Posterior cingulate gyrus (tissue), 11 donors: Measurements from ENCODE around the gene PSTK.

Source experiments
- DNase-seq, 10 donors: peaks; one replicate each; pipeline versions ENCODE4 v3.0.0 to v3.0.0-alpha.2; 2020 to 2021; ENCODE audit warnings: mixed read lengths in 3 of 10
- intact Hi-C: fragments of 100-400 bp; cut with DNase I; formaldehyde crosslinking; loops from one replicate; pipeline ENCODE4 v1.15.1; 2023

Gene PSTK

DNA sequence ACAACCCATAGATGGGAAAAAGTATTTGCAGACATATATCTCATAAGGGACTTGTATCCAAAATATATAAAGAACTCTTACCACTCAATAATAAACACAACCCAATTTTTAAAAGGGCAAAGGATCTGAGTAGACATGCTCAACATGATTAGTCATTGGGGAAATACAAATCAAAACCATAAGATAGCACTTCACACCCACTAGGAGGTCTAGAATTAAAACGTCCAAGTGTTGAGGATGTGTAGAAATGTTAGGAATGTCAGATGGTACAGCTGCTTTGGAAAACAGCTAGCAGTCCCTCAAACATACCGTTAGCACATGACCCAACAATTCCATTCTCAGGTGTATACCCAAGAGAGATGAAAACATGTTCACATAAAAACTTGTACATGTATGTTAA, 8.3 kb downstream of the PSTK start:
- DNase-seq, result no peak
- intact Hi-C loops, result no loop called here

DNA sequence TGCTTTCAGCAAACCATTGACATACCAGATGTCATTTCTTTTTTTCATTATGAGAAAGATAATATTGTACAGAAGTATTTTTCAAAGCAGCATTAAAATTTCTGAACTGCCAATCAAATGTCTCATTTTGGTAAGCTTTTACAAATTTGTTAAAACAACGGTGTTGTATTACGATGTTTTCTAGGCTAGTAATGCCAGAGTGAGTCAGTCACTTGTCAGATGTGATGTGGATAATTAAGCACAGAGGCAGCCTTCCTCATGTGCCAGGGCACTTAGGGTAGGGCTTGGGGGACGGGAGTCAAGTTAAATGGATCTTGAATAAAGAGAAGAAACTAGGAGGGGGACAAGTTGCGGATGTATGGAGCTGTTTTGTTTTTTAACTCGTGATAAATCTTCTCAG, 10.1 kb downstream of the PSTK start:
- DNase-seq, result no peak
- intact Hi-C loops, result no loop called here

DNA sequence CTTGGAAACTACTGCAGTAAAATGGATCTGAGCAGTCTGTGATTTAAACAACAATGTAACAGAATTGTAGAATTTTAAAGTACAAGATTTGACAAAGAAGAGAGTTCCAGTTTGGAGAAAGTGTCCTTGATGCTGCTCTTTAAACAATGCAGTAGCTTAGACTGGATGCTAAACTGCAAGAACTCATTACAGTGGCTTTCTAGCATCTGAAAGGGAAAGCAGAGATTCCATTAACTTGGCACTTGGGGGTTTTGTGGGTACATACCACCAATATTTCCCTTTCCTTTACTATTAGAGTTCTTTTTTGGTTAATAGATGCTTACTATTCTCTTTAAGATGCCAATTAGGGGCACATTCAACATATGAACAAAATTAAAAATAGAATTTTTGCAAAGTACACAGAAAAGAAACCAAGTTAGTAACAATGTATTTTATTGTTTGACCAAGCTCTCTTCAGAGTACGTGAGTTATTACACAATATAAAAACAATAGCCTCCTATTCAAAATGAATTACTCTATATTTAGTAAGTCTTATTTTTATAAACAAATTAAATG, 11.9 kb downstream of the PSTK start:
- no peak for DNase-seq
- intact Hi-C loops, result no loop called here

DNA sequence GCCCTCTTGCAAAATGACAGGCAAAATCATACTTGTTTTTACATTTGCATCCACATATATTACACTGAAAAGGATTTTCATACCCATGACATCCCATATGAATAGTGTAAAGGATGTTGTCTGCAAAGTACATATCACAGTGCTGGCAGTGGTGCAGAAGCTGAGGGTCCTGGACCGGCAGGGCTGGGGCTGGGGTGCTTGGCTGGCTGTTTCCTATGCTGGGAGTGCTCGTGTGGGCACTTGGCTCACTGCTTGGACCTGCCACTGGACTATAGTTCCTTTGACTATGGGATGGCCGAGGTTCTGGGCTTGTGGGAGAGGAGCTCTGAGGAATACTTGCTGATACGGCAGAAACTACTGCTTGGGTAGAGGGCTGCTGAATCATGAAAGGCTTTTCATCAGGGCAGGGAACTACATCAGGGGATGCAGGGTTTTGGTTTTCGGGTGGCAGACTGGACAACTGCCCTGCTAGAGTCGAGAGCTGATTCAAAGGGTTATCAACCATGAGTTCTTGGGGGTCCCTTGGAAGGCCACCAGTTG, 13.7 kb downstream of the PSTK start:
- intact Hi-C loops, result no loop called here
- DNase-seq, result peak in 1 of 10 donors; percentile 69

DNA sequence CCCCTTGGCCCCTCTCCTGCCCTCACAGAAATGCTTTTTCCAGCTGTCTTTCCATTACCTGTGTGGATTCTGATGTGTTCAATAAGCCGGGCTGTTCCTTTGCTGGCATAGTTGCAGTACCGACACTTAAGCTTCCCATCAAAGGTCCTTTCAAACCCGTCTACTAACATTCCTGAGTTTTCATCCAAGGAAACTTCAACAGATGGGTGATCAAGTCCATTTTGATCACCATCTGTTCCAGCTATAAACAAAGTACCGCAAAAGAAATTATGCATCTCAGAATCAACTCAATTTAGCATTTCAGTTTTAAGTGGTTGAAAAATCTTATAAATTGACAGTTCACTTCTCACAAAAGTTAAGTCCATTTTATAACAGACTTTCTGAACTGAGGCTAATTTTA, 15.7 kb downstream of the PSTK start:
- intact Hi-C loops, result no loop called here

DNA sequence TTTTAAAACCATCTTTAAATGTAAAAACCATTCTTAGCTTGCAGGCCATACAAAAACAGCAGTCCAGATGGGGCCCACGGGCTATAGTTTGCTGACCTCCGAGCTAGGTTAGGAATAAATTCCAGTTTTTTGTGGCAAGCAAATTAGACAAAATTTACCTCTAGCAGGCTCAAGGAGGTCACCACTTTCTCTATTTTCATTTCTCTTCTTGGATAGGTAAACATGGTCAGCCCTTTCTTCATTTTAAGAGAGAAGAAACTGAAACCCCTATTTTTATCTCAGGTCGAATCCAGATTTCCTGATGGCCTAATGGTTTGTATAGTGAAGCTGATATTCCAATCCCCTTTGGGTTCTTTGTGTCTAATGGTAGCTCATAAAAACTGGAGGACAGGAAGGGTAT, 17.7 kb downstream of the PSTK start:
- no peak for DNase-seq
- intact Hi-C loops, result no loop called here

More for the DNA sequence above, 15.7 kb downstream of the PSTK start:
- DNase-seq, result no peak

DNA sequence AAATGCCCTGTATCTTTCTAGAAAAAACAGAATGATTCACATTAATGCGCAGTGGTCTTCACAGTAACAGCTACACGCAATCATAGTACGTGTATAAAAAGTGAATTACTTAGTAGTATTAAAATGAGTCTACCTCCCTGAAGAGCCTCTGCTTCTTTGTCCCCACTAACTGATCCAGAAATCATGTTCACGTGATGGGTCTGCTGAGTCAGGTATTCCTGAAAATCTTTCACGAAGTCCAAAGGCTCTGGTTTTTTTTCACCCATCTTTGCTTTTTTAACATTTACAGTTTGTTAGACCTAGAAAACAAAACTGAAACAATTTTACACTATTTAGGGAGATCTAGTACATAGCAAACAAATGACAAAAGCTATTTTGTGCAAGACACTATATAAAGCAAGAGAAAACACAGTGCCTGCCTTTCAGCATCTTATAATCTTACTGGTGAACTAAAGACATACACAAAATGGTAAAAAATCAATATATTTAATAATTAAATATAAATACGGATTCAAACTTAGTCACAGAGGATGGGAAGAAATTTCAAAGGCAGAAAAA, 18.2 kb downstream of the PSTK start:
- no peak for DNase-seq
- intact Hi-C loops, result no loop called here

DNA sequence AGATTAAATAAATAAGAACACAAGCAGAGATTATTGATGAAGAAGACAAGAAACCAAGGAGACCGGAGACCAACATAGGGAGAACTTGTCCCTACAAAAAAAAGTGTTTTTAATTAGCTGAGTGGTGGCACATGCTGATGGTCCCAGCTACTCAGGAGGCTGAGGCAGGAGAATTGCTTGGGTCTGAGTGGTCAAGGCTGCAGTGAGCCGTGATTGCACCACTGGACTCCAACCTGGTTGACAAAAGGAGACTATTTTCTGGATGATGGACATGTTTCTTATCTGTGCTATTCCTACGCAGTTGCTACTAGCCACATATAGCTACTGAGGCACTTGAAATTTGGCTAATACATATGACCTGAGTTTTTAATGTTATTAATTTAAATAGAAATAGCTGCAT, 18.7 kb downstream of the PSTK start:
- intact Hi-C loops, result no loop called here
- peak in 1 of 10 donors; percentile 75 for DNase-seq

DNA sequence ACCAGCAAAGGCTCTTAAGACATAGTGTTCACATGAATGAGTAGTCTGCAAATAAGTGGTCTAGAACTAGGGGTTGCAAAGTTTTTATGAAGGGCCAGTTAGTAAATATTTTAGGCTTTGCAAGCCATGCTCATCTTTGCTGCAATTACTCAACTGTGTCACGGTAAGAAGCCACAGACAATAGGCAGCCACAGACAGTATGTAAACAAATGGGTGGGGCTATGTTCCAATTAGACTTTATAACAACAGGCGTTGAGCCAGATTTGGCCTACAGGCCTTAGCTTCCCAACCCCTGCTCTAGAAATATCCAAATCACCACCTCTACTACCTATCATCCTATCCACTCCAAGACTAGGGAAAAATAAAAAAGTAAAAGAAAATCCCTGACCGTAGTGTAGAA, 19.1 kb downstream of the PSTK start:
- intact Hi-C loops, result no loop called here
- DNase-seq, result no peak

DNA sequence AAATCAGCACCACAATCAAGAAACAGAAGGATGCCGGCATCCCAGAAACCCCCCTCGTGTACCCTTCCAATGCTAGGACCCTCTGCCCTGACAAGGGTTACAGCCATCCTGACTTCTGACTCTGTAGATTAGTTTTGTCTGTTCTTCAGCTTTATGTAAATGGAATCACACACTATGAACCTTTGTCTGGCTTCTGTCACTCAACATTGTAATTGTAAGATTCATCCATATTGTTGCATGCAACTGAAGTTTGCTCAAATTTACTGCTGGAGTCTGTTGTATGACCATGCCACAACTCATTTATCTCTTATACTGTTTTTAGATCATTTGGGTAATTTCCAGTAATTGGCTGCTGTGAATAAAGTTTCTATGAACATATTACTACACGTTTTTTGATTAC, 20.0 kb downstream of the PSTK start:
- intact Hi-C loops, result no loop called here
- no peak for DNase-seq

DNA sequence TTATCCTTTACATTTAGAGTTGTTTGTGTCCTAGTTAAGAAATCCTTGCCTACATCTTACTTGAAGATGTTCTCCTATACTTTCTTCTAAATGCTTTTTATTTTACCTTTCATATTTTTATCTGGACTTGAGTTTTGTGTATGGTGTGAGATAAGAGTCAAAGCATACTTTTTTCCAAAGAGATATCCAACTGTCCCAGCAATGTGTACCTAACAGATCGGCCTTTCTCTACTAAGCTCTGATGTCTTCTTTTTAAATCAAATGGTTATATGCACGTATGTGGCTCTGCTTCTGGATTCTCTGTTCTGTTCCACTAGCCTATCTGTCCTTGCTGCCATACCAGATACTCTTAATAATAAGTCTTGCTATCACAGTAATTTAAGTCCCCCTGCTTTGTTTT, 21.2 kb downstream of the PSTK start:
- intact Hi-C loops, result no loop called here
- DNase-seq, result no peak

DNA sequence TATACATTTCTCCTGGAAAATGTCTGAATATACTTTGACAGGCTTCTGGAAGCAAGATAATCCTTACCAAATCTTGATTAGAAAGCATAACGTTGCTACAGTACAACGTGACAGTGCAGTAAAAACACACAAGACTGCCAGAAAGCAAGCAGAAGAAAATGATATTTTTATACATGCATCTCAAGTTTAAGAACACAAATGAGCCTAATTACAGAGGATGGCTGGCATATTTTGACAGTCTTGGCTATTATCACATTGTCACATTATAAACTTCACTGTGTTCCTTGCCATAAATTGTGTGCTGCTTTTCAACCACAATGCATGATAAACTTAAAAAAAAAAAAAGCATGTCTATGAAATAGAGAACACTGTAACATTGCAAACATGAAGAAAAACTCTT, 24.1 kb downstream of the PSTK start:
- no peak for DNase-seq
- intact Hi-C loops, result no loop called here

DNA sequence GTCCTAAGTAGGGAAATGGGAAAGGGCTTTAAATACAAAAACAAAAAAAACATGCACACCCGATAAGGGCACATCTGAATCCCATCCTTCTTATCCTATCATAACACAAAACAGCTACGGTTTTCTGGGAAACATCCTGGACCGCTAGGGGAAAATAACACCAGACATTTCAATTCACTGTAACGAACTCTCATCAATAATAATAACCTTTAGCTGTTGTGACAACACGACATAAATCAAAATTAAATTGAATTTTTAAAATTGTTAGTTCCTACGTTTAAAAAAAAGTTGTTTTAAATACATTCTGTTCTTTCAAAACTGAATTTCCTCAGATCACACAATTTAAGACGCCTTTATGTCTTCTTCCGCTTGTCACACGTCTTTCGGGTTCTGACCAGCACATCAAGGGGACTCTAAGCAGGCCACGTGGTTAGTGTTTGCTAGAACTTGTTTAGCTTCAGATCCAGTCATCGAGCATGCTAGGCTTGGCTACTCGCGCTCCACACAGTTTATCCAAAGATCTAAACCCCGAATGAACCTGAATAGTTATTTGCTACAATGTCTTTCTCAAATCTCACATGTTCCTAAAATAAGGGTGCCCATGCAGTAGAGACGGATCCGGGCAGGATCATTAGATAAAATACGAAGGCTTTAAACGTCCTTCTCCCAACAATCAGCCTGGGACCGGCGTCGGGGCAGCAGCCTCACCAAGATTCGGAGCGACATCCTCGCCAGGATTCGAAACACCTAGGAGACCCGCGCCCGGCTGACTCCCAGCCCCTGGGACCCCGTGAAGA, 27.6 kb downstream of the PSTK start:
- peak in 5 of 10 donors; percentile 7 to 72 (median 20) for DNase-seq

DNA sequence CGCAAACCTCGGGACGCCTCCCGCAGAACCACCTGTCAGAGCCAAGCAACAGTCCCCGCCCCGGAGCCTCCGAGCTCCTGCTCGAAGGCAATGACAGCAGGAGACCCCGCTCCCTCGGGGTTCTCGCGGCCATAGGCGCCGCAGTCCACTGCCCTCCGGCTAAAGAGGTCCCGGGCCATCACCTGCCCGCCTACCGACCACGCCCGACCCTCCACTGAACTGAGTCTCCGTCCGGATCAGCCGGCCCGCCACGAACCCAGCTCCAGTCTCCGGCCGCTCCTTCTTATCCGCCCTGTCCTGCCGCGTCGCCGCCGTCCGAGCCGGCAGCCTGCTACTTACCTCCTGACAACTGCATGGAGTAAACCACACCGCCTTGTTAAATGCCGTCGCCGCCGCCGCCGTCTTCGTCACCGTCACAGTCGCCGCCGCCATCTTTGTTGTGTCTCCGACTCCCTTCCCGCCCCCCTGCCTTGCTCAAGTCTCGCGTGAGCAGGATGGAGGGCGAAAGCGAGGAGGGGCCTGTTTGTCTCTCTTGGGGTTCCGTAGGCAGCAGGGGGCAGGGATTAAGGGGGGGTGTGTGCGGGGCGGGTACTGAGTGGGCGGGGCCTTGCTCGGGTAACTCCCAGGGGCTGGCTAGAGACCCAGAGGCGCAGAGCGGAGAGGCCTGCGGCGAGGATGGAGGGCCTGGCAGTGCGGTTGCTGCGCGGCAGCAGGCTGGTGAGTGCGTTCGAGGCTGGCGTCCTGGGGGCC, 28.3 kb downstream of the PSTK start, which contains the start of the genes ACADSB and IKZF5:
TSS of gene ACADSB (plus strand) at position 652 of the 750 bp plus-strand sequence. CDS start at position 676, 24 bp downstream.
TSS of gene IKZF5 (minus strand) at position 441 of the 750 bp plus-strand sequence. CDS start 10,170 bp downstream, outside the sequence.
- peak; percentile 90 to 99 (median 93) for DNase-seq
- intact Hi-C loops, result loop anchor here (1.0 kb wide), 3 partner anchors 24 to 54 kb away; partner anchors contain the start of genes C10orf88 and PSTK

More for the DNA sequence above, 27.6 kb downstream of the PSTK start:
- intact Hi-C loops, result loop anchor here (1.0 kb wide), 2 partner anchors 27 to 53 kb away; partner anchors contain the start of genes C10orf88 and PSTK

DNA sequence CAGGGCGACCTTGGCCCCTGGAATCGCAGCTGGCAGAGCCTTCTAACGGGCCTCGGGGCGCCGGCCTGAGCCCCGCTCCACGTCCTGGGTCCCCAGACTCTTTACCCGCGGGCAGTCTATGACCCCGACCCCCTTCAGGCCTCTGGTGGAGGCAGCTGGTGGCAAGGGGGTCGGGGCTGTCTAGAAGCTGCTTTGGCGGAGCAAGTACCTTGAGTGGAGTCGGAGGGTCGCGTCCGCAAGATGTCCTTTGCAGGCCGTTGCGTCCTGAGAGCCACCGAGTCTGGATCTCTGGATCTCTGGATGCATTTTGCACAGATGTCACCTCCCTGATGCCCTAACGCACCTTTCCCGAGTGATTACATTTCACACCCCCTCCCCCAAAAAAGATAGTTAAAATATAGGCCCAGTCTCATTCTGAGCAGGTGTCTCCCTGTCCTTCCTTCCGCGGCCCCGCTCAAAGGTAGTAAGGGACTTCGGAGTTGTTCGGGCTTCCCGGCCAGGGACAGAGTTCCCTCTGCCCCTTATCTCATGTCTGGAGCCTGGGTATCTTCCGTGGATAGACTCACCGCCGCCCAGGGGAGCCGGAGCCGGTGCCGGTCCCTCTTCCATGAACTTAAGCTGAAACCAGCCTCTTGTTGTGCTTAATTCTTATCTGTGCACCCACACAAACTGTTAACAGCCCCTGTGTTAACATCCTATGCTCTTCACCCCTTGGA, 29.1 kb downstream of the PSTK start:
- DNase-seq, result peak in 9 of 10 donors; percentile 15 to 87 (median 28)
- intact Hi-C loops, result loop anchor here (1.0 kb wide), 1 partner anchor 23 kb away; no protein-coding TSS in a partner anchor

DNA sequence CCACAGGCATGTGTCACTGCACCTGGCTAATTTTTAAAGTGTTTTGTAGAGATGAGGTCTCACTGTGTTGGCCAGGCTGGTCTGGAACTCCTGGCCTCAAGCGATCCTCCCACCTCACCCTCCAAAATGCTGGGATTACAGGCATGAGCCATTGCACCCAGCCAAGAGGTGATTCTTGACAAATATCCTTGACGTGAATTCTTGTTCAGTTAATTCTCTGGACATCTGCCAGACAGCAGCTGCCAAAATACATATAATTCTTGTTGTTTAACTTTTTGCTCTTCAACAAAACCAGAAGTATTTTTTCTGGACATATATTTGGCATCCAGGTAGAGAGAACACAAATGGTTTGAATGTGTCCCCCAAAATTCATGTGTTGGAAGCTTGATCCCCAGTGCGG, 31.8 kb downstream of the PSTK start:
- DNase-seq, result no peak
- intact Hi-C loops, result no loop called here

DNA sequence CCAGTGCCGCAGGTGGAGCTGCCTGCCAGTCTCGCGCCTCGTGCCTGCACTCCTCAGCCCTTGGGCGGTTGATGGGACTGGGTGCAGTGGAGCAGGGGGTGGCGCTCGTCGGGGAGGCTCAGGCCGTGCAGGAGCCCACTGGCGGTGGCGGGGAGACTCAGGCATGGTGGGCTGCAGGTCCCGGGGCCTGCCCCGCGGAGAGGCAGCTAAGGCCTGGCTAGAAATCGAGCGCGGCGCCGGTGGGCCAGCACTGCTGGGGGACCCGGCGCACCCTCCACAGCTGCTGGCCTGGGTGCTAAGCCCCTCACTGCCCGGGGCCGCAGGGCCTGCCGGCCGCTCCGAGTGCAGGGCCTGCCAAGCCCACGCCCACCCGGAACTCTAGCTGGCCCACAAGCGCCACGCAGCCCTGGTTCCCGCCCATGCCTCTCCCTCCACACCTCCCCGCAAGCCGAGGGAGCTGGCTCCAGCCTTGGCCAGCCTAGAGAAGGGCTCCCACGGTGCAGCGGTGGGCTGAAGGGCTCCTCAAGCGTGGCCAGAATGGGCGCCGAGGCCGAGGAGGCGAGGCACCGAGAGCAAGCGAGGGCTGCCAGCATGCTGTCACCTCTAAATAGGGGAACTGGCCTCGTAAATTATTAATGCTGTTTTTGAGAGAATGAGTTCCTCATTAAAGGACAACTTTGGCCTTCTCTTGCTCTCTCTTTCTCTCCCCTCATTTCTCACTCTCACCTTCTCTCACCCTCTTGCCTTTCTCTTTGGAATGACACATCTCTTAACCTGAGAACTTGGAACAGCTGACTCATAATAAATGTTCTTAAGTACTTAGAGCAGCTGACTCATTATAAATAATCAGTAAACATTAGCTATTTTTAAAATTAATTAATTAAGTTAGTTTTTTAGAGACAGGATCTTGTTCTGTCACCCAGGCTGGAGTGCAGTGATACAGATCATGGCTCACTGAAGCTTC, 33.5 kb downstream of the PSTK start:
- intact Hi-C loops, result no loop called here
- peak in 2 of 10 donors; percentile 77 to 79 for DNase-seq

DNA sequence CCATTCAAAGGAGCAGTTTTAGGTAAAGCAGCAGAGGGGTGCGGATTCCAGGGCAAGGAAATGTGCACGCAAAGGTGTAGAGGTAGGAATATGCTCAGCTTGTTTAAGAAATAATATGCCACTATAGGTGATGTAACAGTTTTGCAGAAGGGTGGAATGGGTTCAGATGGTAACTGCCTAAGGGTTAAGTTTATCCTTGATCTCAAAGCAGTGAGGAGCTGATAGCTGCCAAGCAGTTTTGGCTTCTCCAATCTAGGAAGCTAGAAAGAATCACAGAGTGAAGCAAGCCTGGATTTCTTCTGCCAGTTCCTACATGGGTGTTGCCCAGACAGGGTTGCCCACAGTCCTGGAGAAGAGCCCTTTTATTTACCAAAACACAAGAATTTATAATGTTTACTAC, 34.6 kb downstream of the PSTK start:
- intact Hi-C loops, result no loop called here
- no peak for DNase-seq

DNA sequence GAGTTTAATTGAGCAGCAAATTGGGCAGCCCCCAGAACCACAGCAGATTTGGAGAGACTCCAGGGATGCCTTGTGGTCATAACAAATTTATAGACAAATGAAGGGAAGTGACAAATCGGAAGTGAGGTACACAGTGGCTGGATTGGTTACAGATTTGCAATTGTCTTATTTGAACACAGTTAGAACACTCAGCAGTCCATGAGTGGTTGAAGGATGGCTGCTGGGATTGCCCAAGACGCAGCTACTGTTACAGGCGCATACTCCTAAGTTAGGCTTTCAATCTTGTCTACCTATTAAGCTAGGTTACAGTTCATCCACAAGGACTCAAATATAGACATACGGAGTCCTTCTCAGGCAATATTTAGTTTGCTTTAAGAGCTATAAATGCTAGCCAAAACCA, 36.0 kb downstream of the PSTK start:
- no peak for DNase-seq
- intact Hi-C loops, result no loop called here
